KBM-7 (cell line): Measurements from ENCODE around the gene DAGLB.
A peak's percentile ranks its signal among the peaks of the same experiment; 100 is the strongest.
"Not testable (repeated sequence)": the region's sequence is repeated elsewhere in the genome, so short reads cannot be mapped to it uniquely, and the experiment has no call there.

Experiments used
- DNase-seq: peaks from one replicate; pipeline ENCODE4 v3.0.0-alpha.2; 2015
- in situ Hi-C: fragments of 300-500 bp; cut with MboI; formaldehyde crosslinking; loops from 2 replicates; pipeline ENCODE4 v1.14.3; 2020; ENCODE audit warnings: low sequenced_read_pairs, low pct_unique_long_range_greater_than_20kb, mixed read lengths

The DAGLB gene

DNA sequence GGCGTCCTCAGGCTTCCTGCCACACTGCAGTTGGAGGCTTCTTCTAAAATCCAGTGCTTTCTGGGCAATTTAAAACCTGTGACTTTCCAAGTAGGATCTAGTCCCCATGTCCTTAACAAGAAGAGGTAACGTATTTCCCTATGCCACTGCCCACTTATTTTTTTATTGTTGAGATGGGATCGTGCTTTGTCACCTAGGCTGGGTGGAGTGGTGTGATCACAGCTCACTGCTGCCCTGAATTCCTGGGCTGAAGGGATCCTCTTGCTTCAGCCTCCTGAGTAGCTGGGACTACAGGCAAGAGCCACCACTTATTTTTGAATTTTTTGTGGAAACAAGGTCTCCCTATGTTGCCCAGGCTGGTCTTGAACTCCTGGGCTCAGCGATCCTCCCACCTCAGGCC lies 63.4 kb downstream of the DAGLB start:
- in situ Hi-C loops: no loop called here
- no peak for DNase-seq

DNA sequence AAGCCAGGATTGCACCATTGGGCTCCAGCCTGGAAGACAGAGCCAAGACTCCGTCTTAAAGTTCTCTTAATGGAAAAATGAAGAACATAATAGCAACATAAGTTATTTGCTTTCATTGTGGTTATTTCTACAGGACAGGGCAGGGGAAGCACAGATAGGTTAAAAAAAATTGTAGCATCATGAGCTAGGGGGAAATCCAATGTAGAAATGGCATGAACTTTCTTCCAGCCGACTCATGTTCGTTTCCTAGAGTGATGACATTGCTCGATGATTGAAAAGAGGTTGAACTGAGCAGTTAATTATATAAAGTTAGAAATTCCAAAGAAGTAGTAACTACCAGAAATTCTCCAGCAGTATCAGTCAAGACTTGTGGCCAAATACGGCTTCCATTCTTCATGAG lies 64.9 kb downstream of the DAGLB start:
- in situ Hi-C loops: no loop called here
- DNase-seq: no peak

DNA sequence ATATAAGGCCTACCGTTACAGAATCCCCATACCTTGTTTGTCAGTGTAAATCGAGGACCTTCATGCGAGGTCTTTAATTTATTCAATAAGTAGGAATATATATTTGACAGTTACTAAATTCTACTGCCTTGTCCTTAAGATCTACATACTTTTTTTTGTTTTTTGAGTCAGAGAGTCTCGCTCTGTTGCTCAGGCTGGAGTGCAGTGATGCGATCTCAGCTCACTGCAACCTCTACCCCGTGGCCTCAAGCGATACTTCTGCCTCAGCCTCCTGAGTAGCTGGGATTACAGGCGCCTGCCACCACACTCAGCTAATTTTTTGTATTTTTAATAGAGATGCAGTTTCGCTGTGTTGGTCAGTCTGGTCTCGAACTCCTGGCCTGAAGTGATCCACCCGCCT lies 65.9 kb downstream of the DAGLB start:
- in situ Hi-C loops, DNase-seq: not testable (repeated sequence)

- in situ Hi-C loops: no loop called here
- DNase-seq: no peak
Observed at GRCh38 chr7:6380310-6381095, 67.3 kb downstream of the DAGLB start.

DNA sequence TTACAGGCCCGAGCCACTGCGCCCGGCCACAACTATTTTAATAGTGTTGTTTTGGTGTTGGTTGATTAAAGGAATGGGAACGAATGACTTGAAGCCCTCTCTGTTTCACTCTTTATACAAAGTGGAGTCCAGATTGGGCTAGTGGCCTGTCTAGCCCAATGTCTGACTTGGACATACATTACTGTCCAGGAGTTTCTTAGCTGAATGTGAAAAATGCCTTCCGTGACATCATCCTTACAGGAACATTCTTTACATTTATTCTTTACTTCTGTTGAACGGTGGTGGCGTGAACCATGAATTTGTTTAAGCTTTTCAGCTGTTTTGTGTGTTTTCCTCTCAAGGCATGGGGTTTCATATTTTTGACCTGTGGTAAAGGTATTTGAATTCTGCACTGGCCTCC lies 67.9 kb downstream of the DAGLB start:
- in situ Hi-C loops: no loop called here
- no peak for DNase-seq

DNA sequence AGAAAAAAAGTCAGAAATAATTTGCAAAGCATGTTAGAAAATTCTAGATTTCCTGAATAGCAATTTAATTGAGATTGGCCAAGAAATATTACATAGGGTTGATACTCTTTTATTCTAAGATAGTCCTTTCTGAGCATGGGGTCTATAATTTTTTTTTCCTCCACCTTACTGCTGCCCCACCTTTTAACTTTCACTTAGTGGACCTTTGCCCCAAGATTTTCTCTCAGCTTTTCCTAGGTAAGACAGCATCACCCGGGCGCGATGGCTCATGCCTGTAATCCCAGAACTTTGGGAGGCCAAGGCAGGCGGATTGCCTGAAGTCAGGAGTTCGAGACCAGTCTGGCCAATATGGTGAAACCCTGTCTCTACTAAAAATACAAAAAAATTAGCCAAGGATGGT lies 69.2 kb downstream of the DAGLB start:
- DNase-seq, in situ Hi-C loops: not testable (repeated sequence)

- in situ Hi-C loops: no loop called here
- DNase-seq: no peak
Observed at GRCh38 chr7:6376820-6377219, 70.9 kb downstream of the DAGLB start.

- in situ Hi-C loops: no loop called here
- DNase-seq: peak; percentile 47
Observed at GRCh38 chr7:6375348-6376101, 72.2 kb downstream of the DAGLB start.

DNA sequence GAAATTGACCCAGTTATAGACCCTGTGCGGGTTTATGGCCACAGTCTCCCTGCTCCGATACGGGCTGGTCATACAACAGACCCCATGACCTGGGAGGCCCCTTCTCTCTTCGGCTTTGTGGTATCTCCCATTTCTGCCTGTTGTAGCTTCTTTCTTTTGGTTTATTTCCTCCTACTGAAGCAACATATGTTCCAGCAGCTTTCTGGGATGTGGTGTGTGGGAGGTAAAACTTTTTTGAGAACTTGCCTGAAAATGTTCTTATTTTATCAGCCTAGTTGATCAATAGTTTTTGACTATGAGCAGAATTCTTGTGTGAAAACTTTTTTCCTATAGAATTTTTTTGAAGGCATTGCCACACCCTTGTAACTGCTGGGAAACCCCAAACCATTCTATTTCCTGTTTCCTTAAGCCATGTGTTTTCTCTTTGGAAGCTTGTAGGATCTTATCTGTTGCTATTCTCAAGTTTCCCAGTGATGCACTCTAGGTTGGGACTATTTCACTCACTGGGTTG lies 80.0 kb downstream of the DAGLB start:
- in situ Hi-C loops: no loop called here
- DNase-seq: peak; percentile 63

DNA sequence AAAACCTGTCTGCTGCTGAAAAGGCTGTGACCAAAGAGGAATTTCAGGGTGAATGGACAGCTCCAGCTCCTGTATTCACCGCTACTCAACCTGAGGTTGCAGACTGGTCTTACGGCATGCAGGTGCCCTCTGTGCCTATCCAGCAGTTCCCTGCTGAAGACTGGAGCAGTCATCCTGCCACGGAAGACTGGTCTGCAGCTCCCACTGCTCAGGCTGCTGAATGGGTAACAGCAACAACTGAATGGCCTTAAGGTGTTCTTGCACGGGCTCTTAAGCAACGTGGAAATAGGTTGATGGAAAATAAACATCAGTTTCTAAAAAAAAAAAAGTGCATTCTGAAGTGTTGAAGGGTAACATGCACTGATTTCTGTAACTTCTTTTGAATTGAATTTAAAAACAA lies 82.3 kb downstream of the DAGLB start:
- in situ Hi-C loops: no loop called here
- DNase-seq: no peak

DNA sequence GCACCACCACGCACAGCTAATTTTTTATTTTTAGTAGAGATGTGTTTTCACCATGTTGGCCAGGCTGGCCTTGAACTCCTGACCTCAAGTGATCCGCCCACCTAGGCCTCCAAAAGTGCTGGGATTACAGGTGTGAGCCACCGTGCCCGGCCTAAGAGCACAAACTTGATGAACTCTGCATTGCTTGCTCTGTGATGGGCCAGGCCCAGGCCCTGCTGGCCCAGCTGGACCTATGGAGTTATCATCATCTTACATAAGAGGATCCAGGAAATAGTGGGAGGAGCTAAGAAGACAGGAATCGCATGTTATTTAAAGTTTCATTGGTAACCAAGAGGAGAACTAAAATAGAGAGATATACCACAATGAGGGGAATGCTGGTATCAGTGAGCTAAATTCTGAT lies 86.9 kb downstream of the DAGLB start:
- in situ Hi-C loops: no loop called here
- peak; percentile 52 for DNase-seq

- in situ Hi-C loops: no loop called here
- DNase-seq: no peak
Observed at GRCh38 chr7:6359734-6360133, 88.0 kb downstream of the DAGLB start.
